Posterior vena cava (tissue), 2 donors: ENCODE measurements around the gene KCNQ1. TPM values are rescaled to one million over a fixed set of nuclear protein-coding genes. Genes with fewer than 3 reads are reported as not detected.

Source experiments
- DNase-seq: peaks from one replicate; pipeline ENCODE4 v3.0.0-alpha.2; 2020; ENCODE audit warnings: low spot score
- intact Hi-C, 2 donors: fragments of 100-400 bp; cut with DNase I; formaldehyde crosslinking; loops; one replicate each; pipeline versions ENCODE4 v1.14.1 to v1.14.2; 2022 to 2023
- total RNA-seq, 2 donors: library from RNA; stranded (reverse); fragmentation: NEBNext Ultra II Directional; extraction: Animal tissue kit (Norgen Biotek cat#: 25700); gene quantifications; one replicate each; pipeline ENCODE4 v1.2.1, GENCODE V29; 2021
- donor health status: DM: yes; HTN: yes; CAD: no.
- donor health status: DM: yes; HTN: yes; CAD: no.

The KCNQ1 gene
- total RNA-seq, 2 donors from 2014 or later: 4.7 to 7.2 TPM

- intact Hi-C loops: no loop called here
- DNase-seq: peak; percentile 52
Observed at GRCh38 chr11:2818503-2818902, 373.7 kb downstream of the KCNQ1 start.

DNA sequence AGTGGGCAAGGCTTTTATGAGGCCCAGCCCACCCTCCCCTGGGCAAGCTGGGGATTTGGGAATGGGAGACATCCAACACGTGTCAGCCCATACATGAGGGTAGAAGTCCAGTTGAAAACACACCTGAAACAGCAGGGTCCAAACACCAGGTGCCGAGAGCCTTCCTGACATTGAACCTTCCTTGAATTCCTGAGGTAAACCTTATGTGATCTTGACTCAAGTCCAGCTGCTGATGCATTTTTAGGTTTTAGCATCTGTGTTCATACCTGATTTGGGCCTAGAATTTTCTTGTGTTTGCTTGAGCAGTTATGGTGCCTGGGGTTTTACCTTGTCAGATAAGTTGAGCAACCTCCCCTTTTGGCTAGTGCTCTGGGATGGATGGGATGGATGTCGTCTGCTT lies 374.5 kb downstream of the KCNQ1 start:
- intact Hi-C loops: no loop called here
- DNase-seq: no peak

- DNase-seq: peak; percentile 74
- intact Hi-C loops: no loop called here
Observed at GRCh38 chr11:2820976-2821375, 376.2 kb downstream of the KCNQ1 start.

DNA sequence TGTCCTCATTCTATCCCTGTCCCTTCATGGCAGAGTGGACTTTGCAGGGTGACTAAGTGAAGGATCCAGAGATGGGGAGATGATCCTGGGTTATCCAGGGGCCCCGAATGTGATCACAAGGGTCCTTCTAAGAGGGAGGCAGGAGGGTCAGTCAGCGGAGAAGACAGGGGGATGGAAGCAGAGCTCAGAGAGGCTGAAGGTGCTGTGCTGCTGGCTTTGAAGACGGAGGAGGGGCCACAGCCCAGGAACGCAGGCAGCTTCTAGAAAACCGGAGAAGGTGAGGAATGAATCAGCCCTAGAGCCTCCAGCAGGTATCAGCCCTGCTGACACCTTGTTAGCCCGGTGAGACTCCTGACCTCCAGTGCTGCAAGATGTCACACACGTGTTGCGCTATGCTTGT lies 377.1 kb downstream of the KCNQ1 start:
- intact Hi-C loops: no loop called here
- no peak for DNase-seq

DNA sequence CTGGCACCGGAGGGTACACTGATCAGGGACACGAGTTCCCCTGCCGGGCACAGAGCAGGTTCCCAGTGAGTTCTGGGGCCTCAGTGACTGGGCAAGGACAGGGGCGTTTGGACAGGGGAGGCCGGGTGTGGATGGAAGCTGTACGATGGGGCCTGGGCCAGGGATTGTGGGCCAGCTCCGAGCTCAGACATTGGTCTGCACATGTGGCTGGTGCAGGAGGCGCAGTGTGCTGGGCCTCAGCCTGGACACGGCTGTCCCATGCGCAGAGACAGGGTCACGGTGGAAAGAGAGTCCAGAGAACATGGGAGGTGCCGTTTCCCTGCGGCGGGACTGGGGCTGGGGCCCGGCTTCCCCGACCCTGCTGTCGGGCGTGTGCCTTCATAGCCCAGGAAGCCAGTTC lies 380.0 kb downstream of the KCNQ1 start:
- intact Hi-C loops: loop anchor here in 1 of 2 donors (2.0 kb wide), 1 partner anchor 72 kb away; no protein-coding TSS in a partner anchor
- DNase-seq: peak; percentile 90

GRCh38 chr11:2825261-2825888 lies 380.6 kb downstream of the KCNQ1 start:
- intact Hi-C loops: loop anchor here in 1 of 2 donors (2.0 kb wide), 1 partner anchor 73 kb away; no protein-coding TSS in a partner anchor
- DNase-seq: peak; percentile 97

DNA sequence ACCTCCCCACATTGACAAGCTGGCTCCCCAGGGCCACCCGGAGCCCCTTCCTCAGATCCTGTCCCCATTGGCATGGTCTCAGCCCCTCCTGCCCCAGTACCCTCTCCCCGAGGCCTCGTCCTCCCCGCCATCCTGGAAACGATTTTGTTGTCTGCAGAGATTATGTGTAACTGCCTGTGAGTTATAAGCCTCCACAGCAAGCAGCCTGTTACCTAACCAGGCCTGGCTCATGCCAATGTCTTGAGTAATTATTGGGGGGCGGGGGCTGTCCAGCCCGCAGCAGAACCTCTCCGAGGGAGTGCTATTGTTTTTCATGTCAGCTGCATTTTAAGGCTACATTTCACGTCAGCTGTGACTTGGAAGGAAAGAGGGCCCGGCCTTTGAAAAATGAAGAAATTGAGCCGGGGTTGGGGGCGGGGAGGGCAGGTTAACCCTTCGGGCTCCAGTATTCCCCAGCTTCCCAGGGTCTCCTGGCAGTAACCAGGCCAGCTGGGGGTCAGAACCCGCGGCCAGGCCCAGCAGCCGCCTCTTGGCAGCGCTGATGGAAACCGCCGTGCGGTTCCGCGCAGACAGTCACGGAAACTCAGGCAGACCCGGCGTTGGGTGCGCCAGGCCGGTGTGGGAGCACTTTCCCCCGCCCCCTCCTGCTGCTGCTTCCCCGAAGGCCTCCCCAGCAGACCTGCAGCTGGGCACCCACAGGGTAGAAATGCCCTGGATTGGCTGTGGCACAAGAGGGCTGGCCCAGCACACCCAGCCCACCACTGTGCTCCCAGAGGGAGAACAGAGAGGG lies 381.3 kb downstream of the KCNQ1 start:
- peak; percentile 93 for DNase-seq
- intact Hi-C loops: loop anchor here in 1 of 2 donors (2.0 kb wide), 1 partner anchor 73 kb away; no protein-coding TSS in a partner anchor

GRCh38 chr11:2826679-2827056 lies 381.9 kb downstream of the KCNQ1 start:
- intact Hi-C loops: no loop called here
- DNase-seq: no peak

- peak; percentile 54 for DNase-seq
- intact Hi-C loops: no loop called here
Observed at GRCh38 chr11:2827256-2827655, 382.4 kb downstream of the KCNQ1 start.

GRCh38 chr11:2827792-2828191 lies 383.0 kb downstream of the KCNQ1 start:
- peak; percentile 64 for DNase-seq
- intact Hi-C loops: no loop called here

DNA sequence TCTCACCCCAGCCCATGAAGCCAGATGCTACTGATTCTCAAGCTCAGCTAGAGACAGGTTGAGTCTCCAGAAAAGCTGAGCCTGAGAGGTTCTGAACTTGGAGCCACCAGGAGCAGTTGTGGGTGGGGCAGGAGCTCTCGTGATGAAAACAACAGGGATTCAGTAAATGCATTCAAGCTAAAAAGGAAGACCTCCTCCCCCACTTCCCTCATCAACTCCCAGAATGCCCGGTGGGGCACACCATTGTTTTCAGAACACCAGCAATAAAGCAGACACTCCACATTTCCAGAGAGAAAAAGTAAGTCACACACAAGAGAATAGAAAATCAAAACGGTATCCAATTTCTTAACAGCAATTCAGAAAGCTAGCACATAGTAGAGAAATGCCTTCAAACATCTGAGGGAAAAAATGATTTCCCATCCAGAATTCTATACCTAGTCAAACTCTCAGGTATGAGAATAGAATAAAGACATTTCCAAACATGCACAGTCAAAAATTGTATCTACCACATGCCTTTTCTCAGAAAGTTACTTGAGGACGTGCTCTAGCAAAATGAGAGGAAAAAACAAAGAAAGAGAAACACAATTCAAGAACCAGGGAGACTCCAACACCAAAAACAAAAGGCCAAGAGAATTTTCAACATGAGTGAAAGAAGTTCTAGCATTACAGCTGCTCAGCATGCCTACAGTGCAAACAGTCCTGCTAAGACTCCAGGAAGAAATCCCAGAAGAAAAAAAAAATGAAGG lies 383.9 kb downstream of the KCNQ1 start:
- intact Hi-C loops: no loop called here
- DNase-seq: peak; percentile 69

DNA sequence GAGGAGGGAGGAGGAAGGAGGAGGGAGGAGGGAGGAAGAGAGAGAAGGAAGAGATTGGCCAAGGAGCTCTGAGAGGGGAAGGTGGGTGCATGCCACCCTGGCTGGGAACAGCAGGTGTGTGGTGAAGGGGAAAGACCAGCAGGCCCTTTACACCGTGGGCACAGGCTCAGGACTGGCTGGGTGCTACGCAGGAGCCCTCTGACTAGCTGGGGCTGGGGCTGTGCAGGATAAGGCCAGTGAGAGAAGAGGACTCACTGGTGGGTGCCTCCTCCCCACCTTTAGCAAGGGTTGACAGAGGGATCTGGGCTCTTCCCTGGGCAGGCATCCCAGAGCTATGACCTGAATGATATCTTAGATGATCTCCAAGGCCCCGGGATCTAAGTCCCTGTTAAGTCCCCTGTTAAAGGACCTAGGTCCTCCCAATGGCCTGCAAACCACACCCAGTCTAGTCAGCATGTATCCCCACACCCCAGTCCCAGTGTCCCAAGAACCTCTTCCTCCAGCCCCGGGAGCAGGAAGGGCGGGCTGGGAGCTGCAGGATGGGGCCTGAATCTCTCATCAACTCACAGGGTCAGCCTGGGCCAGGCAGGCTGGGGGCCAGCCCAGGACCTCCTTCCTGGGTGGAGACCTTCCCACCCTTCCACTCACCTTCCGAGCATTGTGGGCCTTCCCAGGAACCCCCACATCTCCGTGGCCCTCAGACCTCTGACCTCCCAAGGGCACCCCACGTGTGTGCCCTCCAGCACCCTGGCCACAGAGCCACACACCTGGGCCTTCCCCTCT lies 385.4 kb downstream of the KCNQ1 start:
- intact Hi-C loops: no loop called here
- peak; percentile 75 for DNase-seq

DNA sequence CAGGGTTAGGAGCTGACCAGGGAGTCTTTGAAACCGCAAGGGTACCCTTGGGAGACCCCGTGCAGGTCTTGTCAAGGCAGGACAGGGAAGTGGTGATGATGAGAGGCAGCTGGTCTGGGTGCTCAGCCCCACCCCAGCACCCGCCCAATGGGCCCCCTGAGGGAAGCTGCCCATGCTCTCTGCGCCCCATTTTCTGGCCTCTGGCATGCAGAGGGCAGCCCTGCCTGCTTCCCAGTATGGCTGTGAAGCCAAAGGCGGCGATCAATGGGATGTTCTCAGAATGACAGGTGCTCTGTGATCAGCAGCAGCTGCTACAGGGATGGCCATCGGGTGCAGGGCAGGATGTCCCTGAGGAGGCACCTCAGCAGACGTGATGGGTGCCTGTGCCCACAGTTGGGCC lies 386.1 kb downstream of the KCNQ1 start:
- intact Hi-C loops: no loop called here
- peak; percentile 61 for DNase-seq

- DNase-seq: peak; percentile 61
- intact Hi-C loops: no loop called here
Observed at GRCh38 chr11:2831781-2832532, 387.1 kb downstream of the KCNQ1 start.

GRCh38 chr11:2832533-2833020 lies 387.8 kb downstream of the KCNQ1 start:
- intact Hi-C loops: no loop called here
- peak; percentile 41 for DNase-seq

- intact Hi-C loops: no loop called here
- peak; percentile 41 for DNase-seq
Observed at GRCh38 chr11:2833051-2833715, 388.4 kb downstream of the KCNQ1 start.

DNA sequence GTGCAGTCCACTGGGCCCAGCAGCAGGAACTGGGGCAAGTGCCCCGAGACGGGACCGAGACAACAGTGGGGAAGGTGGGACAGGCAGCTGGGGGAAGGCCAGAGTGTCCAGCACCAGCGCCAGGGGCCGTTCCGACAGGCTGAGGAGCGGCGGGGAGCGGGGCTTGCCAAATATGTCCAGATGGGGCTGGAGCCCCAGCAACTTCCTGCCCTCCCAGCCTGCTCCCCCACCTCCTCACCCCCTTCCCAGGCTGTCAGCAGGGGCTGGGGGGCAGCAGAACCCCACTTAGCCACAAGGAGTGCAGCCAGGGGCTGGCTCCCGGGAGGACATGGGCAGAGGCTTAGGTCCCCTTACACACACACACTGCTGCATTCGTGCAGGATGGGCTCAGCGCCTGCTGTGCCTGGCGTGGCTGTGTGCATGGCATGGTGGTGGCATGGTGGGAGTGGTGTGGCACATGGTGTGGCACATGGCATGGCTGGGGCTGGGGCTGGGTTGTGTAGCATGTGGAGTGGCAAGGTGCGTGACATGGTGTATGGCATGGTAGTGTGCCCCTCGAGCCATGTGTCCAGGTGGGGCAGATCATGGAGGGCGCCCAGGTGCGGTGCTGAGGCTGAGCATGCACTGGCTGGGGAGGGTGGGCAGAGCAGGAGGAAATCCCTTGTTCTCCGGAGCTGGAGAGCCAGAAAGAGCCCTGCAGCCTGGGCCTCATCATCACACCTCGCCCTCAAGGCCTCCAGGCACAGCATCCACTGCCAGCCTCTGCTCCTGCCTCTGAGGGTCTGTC lies 389.1 kb downstream of the KCNQ1 start:
- peak; percentile 68 for DNase-seq
- intact Hi-C loops: no loop called here
